ENCODE results near the gene BEGAIN. TPM values are rescaled to one million over a fixed set of nuclear protein-coding genes. Genes with fewer than 3 reads are reported as not detected.
A peak's percentile ranks its signal among the peaks of the same experiment; 100 is the strongest.

Gene BEGAIN
- total RNA-seq, 1 donor from 2014 or later: 1.5 TPM

DNA sequence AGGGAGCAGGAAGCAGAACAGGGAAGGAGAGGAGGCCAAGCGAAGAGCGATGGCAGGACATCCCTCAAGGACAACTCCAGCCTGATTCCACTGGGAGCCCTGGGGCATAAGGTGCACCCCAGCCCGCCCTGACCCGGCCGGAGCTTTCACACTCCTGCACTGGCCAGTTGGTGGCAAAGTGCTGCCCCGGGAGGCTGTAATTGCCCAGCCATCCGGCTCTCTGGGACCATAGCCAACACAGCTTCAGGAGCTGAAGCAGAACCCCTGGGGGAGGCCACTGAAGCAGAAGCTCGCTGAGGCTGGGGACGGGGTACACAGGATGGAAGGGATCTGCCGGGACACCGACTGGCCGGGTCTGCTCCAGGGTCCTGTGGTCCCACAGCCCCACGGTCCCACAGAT lies 41.9 kb upstream of the BEGAIN start:
- H3K4me3 ChIP-seq: no peak overlapping the region
- TF ChIP-seq, protein P1, sequence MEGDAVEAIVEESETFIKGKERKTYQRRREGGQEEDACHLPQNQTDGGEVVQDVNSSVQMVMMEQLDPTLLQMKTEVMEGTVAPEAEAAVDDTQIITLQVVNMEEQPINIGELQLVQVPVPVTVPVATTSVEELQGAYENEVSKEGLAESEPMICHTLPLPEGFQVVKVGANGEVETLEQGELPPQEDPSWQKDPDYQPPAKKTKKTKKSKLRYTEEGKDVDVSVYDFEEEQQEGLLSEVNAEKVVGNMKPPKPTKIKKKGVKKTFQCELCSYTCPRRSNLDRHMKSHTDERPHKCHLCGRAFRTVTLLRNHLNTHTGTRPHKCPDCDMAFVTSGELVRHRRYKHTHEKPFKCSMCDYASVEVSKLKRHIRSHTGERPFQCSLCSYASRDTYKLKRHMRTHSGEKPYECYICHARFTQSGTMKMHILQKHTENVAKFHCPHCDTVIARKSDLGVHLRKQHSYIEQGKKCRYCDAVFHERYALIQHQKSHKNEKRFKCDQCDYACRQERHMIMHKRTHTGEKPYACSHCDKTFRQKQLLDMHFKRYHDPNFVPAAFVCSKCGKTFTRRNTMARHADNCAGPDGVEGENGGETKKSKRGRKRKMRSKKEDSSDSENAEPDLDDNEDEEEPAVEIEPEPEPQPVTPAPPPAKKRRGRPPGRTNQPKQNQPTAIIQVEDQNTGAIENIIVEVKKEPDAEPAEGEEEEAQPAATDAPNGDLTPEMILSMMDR (IDR thresholded peaks at IDR 0.05): no peak
- H3K27ac ChIP-seq: no peak overlapping the region
- ATAC-seq: no peak
- intact Hi-C loops (cut with DNase I): no loop called here
- H3K36me3 ChIP-seq: no peaks in the 10 kb centered on the region
- H3K4me1 ChIP-seq: no peaks in the 10 kb centered on the region
- peaks cover 12% of the 10 kb centered on the region for H3K27me3 ChIP-seq
- no peaks in the 10 kb centered on the region for H3K9me3 ChIP-seq
- DNase-seq: no peak

DNA sequence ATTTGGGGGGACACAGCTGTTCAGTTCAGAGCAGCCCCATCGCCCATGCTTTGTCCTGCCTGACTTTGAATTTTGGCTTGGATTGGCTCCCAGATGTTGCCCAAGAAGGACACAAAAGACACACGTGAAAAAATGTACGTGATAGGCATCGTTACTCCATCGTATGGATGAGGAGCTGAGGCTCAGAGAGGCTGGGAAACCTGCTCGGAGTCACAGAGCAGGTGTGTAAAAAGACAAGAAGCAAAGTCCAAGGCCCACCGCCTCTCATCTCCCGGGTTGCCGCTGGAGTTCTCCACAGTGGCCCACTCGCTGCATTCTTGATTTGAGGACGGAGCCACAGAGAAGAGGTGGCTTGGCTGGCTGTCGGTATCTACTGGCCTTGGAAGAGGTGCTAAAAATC lies 41.0 kb upstream of the BEGAIN start:
- H3K36me3 ChIP-seq: no peaks in the 10 kb centered on the region
- H3K27ac ChIP-seq: no peak overlapping the region
- no peak overlapping the region for H3K4me3 ChIP-seq
- ATAC-seq (no peak), DNase-seq (no peak)
- H3K9me3 ChIP-seq: no peaks in the 10 kb centered on the region
- peaks cover 19% of the 10 kb centered on the region for H3K27me3 ChIP-seq
- TF ChIP-seq, protein P1 (IDR thresholded peaks at IDR 0.05): no peak
- no peaks in the 10 kb centered on the region for H3K4me1 ChIP-seq
- intact Hi-C loops (cut with DNase I): no loop called here

DNA sequence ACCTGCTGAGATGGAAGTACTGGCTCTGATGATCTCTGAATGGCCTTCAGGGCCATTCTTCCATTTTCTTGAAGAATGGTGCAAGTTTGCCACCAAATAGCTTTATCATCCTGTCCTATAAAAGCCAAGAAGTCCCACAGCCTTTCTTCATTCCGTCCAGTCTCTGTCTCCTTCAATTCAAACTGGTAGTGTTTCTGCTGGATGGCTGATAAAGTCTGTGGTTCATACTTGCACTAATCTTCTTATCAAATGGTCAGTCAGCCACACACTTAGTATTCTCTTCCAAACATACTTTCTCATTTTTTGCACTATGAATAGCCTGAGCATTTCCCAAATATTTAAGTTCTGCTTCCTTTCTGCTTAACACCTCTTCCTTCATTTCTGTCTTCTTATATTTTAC lies 39.4 kb upstream of the BEGAIN start:
- TF ChIP-seq, protein P1 (IDR thresholded peaks at IDR 0.05): no peak
- H3K27me3 ChIP-seq: peaks cover 22% of the 10 kb centered on the region
- H3K9me3 ChIP-seq: no peaks in the 10 kb centered on the region
- DNase-seq (no peak), ATAC-seq (no peak)
- intact Hi-C loops (cut with DNase I): no loop called here
- H3K4me1 ChIP-seq: peaks cover 6% of the 10 kb centered on the region
- no peak overlapping the region for H3K4me3 ChIP-seq
- H3K36me3 ChIP-seq: no peaks in the 10 kb centered on the region
- H3K27ac ChIP-seq: no peak overlapping the region

DNA sequence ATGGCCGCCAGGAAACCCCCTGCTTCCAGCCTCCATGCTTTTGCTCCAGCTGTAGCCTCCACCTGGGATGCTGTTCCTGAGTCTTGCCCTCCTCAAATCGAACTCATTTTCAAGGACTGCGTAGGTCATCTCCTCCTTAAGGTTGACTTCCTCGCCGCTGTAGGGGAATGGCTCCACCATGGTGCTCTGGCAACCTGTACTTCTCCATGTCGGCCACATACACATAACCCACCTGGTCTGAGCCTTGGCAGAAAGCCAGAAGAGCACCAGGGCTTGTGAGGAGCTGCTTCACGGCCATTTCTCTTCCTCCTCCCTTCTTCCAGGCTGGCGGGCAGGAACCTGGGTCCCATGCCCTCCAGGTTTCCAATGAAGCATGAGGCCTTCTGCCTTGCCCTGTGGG lies 36.7 kb upstream of the BEGAIN start:
- intact Hi-C loops (cut with DNase I): no loop called here
- Histone ChIP-seq H3K4me3 (no peak overlapping the region), H3K27ac (no peak overlapping the region), H3K9me3 (no peaks in the 10 kb centered on the region), H3K4me1 (peaks cover 9% of the 10 kb centered on the region), H3K36me3 (no peaks in the 10 kb centered on the region), H3K27me3 (peaks cover 18% of the 10 kb centered on the region)
- peak; percentile 34 for DNase-seq
- TF ChIP-seq, protein P1 (IDR thresholded peaks at IDR 0.05): no peak
- no peak for ATAC-seq

DNA sequence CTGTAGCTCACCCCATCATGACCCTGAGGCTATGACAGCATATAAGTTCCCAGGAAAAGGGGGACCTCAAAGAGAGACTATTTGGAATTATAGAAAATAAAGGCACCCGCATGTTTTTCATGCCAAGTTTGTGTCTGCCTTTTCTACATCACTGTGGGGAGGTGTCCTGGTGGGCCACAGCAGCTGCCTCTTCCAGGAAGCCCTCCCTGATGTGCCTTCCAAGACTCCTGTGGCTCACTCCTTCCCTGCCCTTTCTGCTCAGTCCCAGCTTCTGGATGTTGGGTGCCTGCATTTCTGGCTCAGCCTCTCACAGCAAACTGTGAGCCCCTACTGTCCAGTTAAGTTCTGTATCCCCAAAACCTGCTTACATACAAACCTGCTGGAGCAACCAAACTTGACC lies 36.3 kb upstream of the BEGAIN start:
- H3K9me3 ChIP-seq: no peaks in the 10 kb centered on the region
- intact Hi-C loops (cut with DNase I): no loop called here
- H3K27ac ChIP-seq: no peak overlapping the region
- no peak for ATAC-seq
- DNase-seq: no peak
- no peaks in the 10 kb centered on the region for H3K36me3 ChIP-seq
- peaks cover 18% of the 10 kb centered on the region for H3K27me3 ChIP-seq
- TF ChIP-seq, protein P1 (IDR thresholded peaks at IDR 0.05): no peak
- no peak overlapping the region for H3K4me3 ChIP-seq
- peaks cover 13% of the 10 kb centered on the region for H3K4me1 ChIP-seq
